Measurements from ENCODE around the gene ZFAND2B.

GRCh38 chr2:219172231-219173154, 34.1 kb upstream of the ZFAND2B start:
- TF ChIP-seq CTCF (IDR thresholded peaks at IDR 0.05) (no peak), POLR2A (IDR thresholded peaks at IDR 0.05) (no peak)
